Measurements from ENCODE around the gene POU4F3.

DNA sequence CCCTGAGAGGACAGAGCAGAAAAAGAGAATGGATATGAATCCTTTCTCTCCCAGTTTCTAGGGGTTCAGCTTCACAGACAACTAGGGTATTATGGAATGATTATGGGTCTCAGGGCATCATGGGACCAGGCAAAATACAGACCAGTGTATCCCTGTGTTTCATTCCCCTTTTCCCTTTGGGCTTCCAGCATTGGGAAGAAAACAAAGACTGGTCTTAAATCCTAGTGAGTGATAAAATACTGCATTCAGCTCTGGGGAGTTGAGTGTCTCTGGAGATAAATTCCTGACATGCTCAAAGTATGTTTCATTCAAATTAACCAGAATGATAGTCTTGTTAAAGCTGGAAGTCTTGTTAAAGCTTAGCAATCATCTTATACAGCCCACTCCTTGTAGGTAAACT is 2.4 kb upstream of the POU4F3 start:
- TF ChIP-seq, protein P1, sequence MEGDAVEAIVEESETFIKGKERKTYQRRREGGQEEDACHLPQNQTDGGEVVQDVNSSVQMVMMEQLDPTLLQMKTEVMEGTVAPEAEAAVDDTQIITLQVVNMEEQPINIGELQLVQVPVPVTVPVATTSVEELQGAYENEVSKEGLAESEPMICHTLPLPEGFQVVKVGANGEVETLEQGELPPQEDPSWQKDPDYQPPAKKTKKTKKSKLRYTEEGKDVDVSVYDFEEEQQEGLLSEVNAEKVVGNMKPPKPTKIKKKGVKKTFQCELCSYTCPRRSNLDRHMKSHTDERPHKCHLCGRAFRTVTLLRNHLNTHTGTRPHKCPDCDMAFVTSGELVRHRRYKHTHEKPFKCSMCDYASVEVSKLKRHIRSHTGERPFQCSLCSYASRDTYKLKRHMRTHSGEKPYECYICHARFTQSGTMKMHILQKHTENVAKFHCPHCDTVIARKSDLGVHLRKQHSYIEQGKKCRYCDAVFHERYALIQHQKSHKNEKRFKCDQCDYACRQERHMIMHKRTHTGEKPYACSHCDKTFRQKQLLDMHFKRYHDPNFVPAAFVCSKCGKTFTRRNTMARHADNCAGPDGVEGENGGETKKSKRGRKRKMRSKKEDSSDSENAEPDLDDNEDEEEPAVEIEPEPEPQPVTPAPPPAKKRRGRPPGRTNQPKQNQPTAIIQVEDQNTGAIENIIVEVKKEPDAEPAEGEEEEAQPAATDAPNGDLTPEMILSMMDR (IDR thresholded peaks at IDR 0.05): no peak
- TF ChIP-seq GABPB1 (CRISPR knock-in tag; IDR thresholded peaks at IDR 0.05): no peak
- TF ChIP-seq ZBTB43 (CRISPR knock-in tag; IDR thresholded peaks at IDR 0.05): no peak
- no peak for TF ChIP-seq TCF7 (CRISPR knock-in tag; IDR thresholded peaks at IDR 0.05; ENCODE audit: low read depth)
- TF ChIP-seq, protein P2, sequence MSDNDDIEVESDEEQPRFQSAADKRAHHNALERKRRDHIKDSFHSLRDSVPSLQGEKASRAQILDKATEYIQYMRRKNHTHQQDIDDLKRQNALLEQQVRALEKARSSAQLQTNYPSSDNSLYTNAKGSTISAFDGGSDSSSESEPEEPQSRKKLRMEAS (CRISPR knock-in tag; IDR thresholded peaks at IDR 0.05): no peak
- no peak for TF ChIP-seq ZNF219 (CRISPR knock-in tag; IDR thresholded peaks at IDR 0.05; ENCODE audit: borderline replicate concordance)
- TF ChIP-seq ATF3 (CRISPR knock-in tag; conservative IDR thresholded peaks at IDR 0.05): no peak
- no peak for TF ChIP-seq CBFB (CRISPR knock-in tag; IDR thresholded peaks at IDR 0.05; ENCODE audit: low read depth)
- no peak for TF ChIP-seq ATF2 (CRISPR knock-in tag; IDR thresholded peaks at IDR 0.05; ENCODE audit: borderline replicate concordance, low read depth)
- TF ChIP-seq ZBTB21 (CRISPR knock-in tag; IDR thresholded peaks at IDR 0.05; ENCODE audit: borderline replicate concordance): no peak
- TF ChIP-seq, protein P3, sequence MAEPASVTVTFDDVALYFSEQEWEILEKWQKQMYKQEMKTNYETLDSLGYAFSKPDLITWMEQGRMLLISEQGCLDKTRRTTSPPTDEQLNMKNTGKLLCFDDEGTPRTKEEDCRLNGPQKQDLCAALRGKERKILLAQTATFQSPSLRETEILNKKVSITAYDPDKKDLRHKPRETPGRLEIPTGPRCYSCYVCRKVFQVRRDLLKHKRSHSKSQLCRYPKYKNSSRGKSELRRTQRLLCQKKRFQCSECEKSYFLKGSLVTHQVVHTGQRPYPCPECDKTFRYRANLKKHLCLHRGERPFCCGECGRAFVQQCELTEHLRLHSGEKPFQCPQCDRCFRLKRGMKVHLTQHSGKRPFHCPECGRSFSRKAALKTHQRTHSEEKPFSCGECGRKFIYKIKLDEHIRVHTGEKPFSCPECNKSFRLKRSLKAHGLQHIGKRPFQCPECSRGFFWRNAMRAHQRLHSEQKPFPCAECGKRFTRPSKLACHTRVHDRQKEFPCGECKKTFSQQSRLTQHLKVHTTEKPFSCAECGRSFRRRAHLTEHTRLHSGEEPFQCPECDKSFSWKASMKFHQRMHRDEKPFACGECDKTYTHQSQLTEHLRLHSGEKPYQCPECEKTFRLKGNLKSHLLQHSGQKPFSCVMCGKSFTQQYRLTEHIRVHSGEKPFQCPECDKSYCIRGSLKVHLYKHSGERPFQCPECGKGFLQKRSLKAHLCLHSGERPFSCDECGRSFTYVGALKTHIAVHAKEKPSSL (CRISPR knock-in tag; conservative IDR thresholded peaks at IDR 0.05): no peak
- TF ChIP-seq ZNF138 (CRISPR knock-in tag; conservative IDR thresholded peaks at IDR 0.05): no peak
- TF ChIP-seq, protein P4, sequence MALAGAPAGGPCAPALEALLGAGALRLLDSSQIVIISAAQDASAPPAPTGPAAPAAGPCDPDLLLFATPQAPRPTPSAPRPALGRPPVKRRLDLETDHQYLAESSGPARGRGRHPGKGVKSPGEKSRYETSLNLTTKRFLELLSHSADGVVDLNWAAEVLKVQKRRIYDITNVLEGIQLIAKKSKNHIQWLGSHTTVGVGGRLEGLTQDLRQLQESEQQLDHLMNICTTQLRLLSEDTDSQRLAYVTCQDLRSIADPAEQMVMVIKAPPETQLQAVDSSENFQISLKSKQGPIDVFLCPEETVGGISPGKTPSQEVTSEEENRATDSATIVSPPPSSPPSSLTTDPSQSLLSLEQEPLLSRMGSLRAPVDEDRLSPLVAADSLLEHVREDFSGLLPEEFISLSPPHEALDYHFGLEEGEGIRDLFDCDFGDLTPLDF (CRISPR knock-in tag; IDR thresholded peaks at IDR 0.05): no peak
- TF ChIP-seq JUN (CRISPR knock-in tag; IDR thresholded peaks at IDR 0.05): no peak

All from WTC11 (cell line).